ENCODE data around the gene MFSD2A.

The MFSD2A gene

GRCh38 chr1:39987869-39988268 lies 32.9 kb downstream of the MFSD2A start:
- TF ChIP-seq EZH2phosphoT487 (IDR thresholded peaks at IDR 0.05; ENCODE audit: borderline replicate concordance) (no peak), CTCF (conservative IDR thresholded peaks at IDR 0.05; ENCODE audit: low read length) (no peak)
- no peaks in the 10 kb centered on the region for H3K27me3 ChIP-seq (ENCODE audit: insufficient read depth, low read length, poor library complexity, severe bottlenecking)

GRCh38 chr1:39988618-39989343 lies 33.8 kb downstream of the MFSD2A start:
- no peak overlapping the region for H3K4me3 ChIP-seq (ENCODE audit: low read length, poor library complexity, severe bottlenecking)
- H3K4me1 ChIP-seq (ENCODE audit: insufficient read depth, low read length, poor library complexity, severe bottlenecking) = no peaks in the 10 kb centered on the region
- TF ChIP-seq CTCF (conservative IDR thresholded peaks at IDR 0.05; ENCODE audit: low read length) (no peak), EZH2phosphoT487 (IDR thresholded peaks at IDR 0.05; ENCODE audit: borderline replicate concordance) (no peak)
- no peaks in the 10 kb centered on the region for H3K9me3 ChIP-seq (ENCODE audit: insufficient read depth, low read depth, low read length)
- H3K27me3 ChIP-seq (ENCODE audit: insufficient read depth, low read length, poor library complexity, severe bottlenecking) = no peaks in the 10 kb centered on the region
- H3F3A ChIP-seq (ENCODE audit: low read depth) = no peaks in the 10 kb centered on the region
- H3K79me2 ChIP-seq (ENCODE audit: insufficient read depth, low read length) = no peaks in the 10 kb centered on the region
- no peaks in the 10 kb centered on the region for H3K9me2 ChIP-seq (replicated peaks; ENCODE audit: low read depth, low read length)
- no peak overlapping the region for H2AFZ ChIP-seq (ENCODE audit: low read length)
- no peak overlapping the region for H3K9ac ChIP-seq (ENCODE audit: low read depth, low read length, poor library complexity, severe bottlenecking)
- H3K36me3 ChIP-seq (ENCODE audit: insufficient read depth, low read length) = no peaks in the 10 kb centered on the region
- no peak overlapping the region for H3K4me2 ChIP-seq (ENCODE audit: low read depth, low read length, poor library complexity, severe bottlenecking)
- no peaks in the 10 kb centered on the region for H4K20me1 ChIP-seq (ENCODE audit: insufficient read depth, low read length, poor library complexity, severe bottlenecking)

More at GRCh38 chr1:39987869-39988268, 32.9 kb downstream of the MFSD2A start:
- Histone ChIP-seq H3K9ac (ENCODE audit: low read depth, low read length, poor library complexity, severe bottlenecking) (no peak overlapping the region), H3K4me1 (ENCODE audit: insufficient read depth, low read length, poor library complexity, severe bottlenecking) (no peaks in the 10 kb centered on the region), H3F3A (ENCODE audit: low read depth) (no peaks in the 10 kb centered on the region), H3K4me3 (ENCODE audit: low read length, poor library complexity, severe bottlenecking) (no peak overlapping the region), H3K36me3 (ENCODE audit: insufficient read depth, low read length) (no peaks in the 10 kb centered on the region), H2AFZ (ENCODE audit: low read length) (no peak overlapping the region), H4K20me1 (ENCODE audit: insufficient read depth, low read length, poor library complexity, severe bottlenecking) (no peaks in the 10 kb centered on the region), H3K9me3 (ENCODE audit: insufficient read depth, low read depth, low read length) (no peaks in the 10 kb centered on the region), H3K9me2 (replicated peaks; ENCODE audit: low read depth, low read length) (no peaks in the 10 kb centered on the region), H3K79me2 (ENCODE audit: insufficient read depth, low read length) (no peaks in the 10 kb centered on the region), H3K4me2 (ENCODE audit: low read depth, low read length, poor library complexity, severe bottlenecking) (no peak overlapping the region)

- Histone ChIP-seq H3K9me3 (ENCODE audit: insufficient read depth, low read depth, low read length) (no peaks in the 10 kb centered on the region), H3K9ac (ENCODE audit: low read depth, low read length, poor library complexity, severe bottlenecking) (no peak overlapping the region), H3K4me2 (ENCODE audit: low read depth, low read length, poor library complexity, severe bottlenecking) (no peak overlapping the region), H3K4me1 (ENCODE audit: insufficient read depth, low read length, poor library complexity, severe bottlenecking) (no peaks in the 10 kb centered on the region), H3K27me3 (ENCODE audit: insufficient read depth, low read length, poor library complexity, severe bottlenecking) (no peaks in the 10 kb centered on the region), H3K79me2 (ENCODE audit: insufficient read depth, low read length) (no peaks in the 10 kb centered on the region), H4K20me1 (ENCODE audit: insufficient read depth, low read length, poor library complexity, severe bottlenecking) (no peaks in the 10 kb centered on the region), H3K9me2 (replicated peaks; ENCODE audit: low read depth, low read length) (no peaks in the 10 kb centered on the region), H3K36me3 (ENCODE audit: insufficient read depth, low read length) (no peaks in the 10 kb centered on the region), H2AFZ (ENCODE audit: low read length) (no peak overlapping the region), H3F3A (ENCODE audit: low read depth) (no peaks in the 10 kb centered on the region), H3K4me3 (ENCODE audit: low read length, poor library complexity, severe bottlenecking) (no peak overlapping the region)
- no peak for TF ChIP-seq CTCF (conservative IDR thresholded peaks at IDR 0.05; ENCODE audit: low read length)
Measured at GRCh38 chr1:39990428-39990827, 35.5 kb downstream of the MFSD2A start.

All from Loucy (cell line).